ACC112 (cell line): Measurements from ENCODE around the gene ARHGEF7.
A peak's percentile ranks its signal among the peaks of the same experiment; 100 is the strongest.

Experiments used
- H2AFZ ChIP-seq: fragments of 200-600 bp; sonication (generic); one replicate; pipeline ENCODE4 v1.6.0; 2017; ENCODE audit warnings: antibody characterized with exemption, low read length; ENCODE audit not compliant: unreplicated experiment
- H3K27ac ChIP-seq: fragments of 200-600 bp; sonication (generic); 2 replicates; pipeline ENCODE4 v1.5.1; 2014; ENCODE audit warnings: low read depth, mild to moderate bottlenecking, antibody characterized with exemption, low read length, moderate library complexity
- H3K27me3 ChIP-seq: fragments of 200-600 bp; sonication (generic); 2 replicates; pipeline ENCODE4 v1.6.1; 2014; ENCODE audit warnings: mild to moderate bottlenecking, antibody characterized with exemption, low read length, moderate library complexity, mixed read lengths; ENCODE audit not compliant: insufficient read depth
- H3K36me3 ChIP-seq: fragments of 200-600 bp; sonication (generic); 2 replicates; pipeline ENCODE4 v1.6.1; 2016; ENCODE audit warnings: mild to moderate bottlenecking, antibody characterized with exemption, low read length, moderate library complexity, mixed read lengths; ENCODE audit not compliant: insufficient read depth
- H3K4me1 ChIP-seq: fragments of 200-600 bp; sonication (generic); one replicate; pipeline ENCODE4 v1.6.1; 2016; ENCODE audit warnings: low read length, mixed read lengths; ENCODE audit not compliant: insufficient read depth, unreplicated experiment, control insufficient read depth
- H3K4me3 ChIP-seq: fragments of 200-600 bp; sonication (generic); 2 replicates; pipeline ENCODE4 v1.5.1; 2014; ENCODE audit warnings: mild to moderate bottlenecking, low read depth, low read length
- H3K79me2 ChIP-seq: fragments of 200-600 bp; sonication (generic); one replicate; pipeline ENCODE4 v1.6.0; 2016; ENCODE audit warnings: low read length; ENCODE audit not compliant: control insufficient read depth, unreplicated experiment, insufficient read depth

ARHGEF7 gene

GRCh38 chr13:111265006-111265700 lies 150.0 kb downstream of the ARHGEF7 start:
- H3K27ac ChIP-seq: no peak overlapping the region
- peaks cover 5% of the 10 kb centered on the region for H3K4me1 ChIP-seq
- no peaks in the 10 kb centered on the region for H3K27me3 ChIP-seq
- H2AFZ ChIP-seq: no peak overlapping the region
- H3K79me2 ChIP-seq: no peaks in the 10 kb centered on the region
- no peak overlapping the region for H3K4me3 ChIP-seq
- H3K36me3 ChIP-seq: peaks cover 4% of the 10 kb centered on the region

DNA sequence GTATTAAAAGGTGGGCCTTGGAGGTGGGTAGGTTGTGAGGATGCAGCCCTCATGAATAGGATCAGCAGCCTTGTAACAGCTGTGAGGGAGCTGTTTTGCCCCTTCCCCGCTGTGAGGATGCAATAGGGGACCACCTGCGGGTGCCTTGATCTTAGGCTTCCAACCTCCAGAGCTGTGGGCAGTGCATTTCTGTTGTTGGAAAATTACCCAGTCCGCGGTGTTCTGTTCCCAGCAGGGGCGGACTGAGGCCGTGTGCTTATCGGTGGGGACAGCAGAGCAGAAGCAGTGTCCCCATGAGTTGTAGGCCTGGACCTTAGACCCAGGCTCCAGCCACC lies 150.6 kb downstream of the ARHGEF7 start:
- no peak overlapping the region for H2AFZ ChIP-seq
- peaks cover 11% of the 10 kb centered on the region for H3K4me1 ChIP-seq
- H3K79me2 ChIP-seq: no peaks in the 10 kb centered on the region
- peaks cover 4% of the 10 kb centered on the region; the same call in 1 of the 2 replicates for H3K36me3 ChIP-seq
- H3K4me3 ChIP-seq: no peak overlapping the region
- no peaks in the 10 kb centered on the region for H3K27me3 ChIP-seq
- H3K27ac ChIP-seq: no peak overlapping the region

DNA sequence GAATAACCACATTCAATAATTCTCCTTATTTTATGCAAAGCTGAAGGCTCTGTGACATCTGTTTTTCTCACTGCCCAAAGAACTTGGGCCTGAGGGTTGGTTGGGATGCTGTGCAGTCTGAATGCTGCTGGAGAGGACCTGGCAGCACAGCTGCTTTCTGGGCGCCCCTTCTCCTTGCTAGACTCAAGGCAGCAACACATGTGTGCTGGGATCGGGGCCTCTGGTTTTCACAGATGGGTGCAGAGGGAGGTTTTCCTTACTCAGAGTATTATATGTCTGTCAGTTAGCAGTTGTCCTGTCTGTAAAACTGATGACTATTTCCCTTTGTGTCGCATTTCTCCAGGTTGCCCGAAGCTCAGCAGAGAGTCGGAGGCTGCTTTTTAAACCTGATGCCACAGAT lies 152.1 kb downstream of the ARHGEF7 start:
- no peak overlapping the region for H3K27ac ChIP-seq
- peaks cover 14% of the 10 kb centered on the region for H3K4me1 ChIP-seq
- H3K79me2 ChIP-seq: no peaks in the 10 kb centered on the region
- no peak overlapping the region for H2AFZ ChIP-seq
- H3K27me3 ChIP-seq: no peaks in the 10 kb centered on the region
- H3K36me3 ChIP-seq: peaks cover 4% of the 10 kb centered on the region; the same call in 1 of the 2 replicates
- no peak overlapping the region for H3K4me3 ChIP-seq

GRCh38 chr13:111267784-111268183 lies 152.7 kb downstream of the ARHGEF7 start:
- Histone ChIP-seq H2AFZ (no peak overlapping the region), H3K36me3 (peaks cover 4% of the 10 kb centered on the region; the same call in 1 of the 2 replicates), H3K27ac (no peak overlapping the region), H3K79me2 (no peaks in the 10 kb centered on the region), H3K4me1 (peaks cover 14% of the 10 kb centered on the region), H3K27me3 (no peaks in the 10 kb centered on the region), H3K4me3 (no peak overlapping the region)

DNA sequence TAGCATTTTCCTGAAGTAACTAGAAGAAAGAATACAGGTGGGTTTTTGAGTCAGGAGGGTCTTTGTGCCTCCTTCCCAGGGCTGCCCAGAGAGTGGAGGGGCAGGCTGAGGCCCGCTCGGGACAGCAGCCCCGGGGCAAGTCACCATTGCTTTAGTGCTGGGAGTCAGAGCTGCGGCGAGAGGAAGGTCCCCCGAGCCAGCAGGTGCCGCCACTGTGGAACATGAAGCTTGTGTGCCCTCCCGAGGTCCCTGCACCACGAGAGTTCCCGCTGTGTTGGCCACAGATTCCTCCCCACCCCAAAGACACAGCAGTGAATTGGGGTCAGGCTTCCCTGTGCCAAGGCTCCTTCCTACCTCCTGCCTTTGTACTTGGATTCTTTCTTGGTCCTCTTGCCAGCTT lies 154.4 kb downstream of the ARHGEF7 start:
- no peak overlapping the region for H3K27ac ChIP-seq
- H3K79me2 ChIP-seq: no peaks in the 10 kb centered on the region
- H2AFZ ChIP-seq: no peak overlapping the region
- H3K4me1 ChIP-seq: peaks cover 14% of the 10 kb centered on the region
- no peaks in the 10 kb centered on the region for H3K27me3 ChIP-seq
- peak overlapping the region; percentile 63; the same call in 1 of the 2 replicates for H3K4me3 ChIP-seq
- H3K36me3 ChIP-seq: peaks cover 4% of the 10 kb centered on the region; the same call in 1 of the 2 replicates

DNA sequence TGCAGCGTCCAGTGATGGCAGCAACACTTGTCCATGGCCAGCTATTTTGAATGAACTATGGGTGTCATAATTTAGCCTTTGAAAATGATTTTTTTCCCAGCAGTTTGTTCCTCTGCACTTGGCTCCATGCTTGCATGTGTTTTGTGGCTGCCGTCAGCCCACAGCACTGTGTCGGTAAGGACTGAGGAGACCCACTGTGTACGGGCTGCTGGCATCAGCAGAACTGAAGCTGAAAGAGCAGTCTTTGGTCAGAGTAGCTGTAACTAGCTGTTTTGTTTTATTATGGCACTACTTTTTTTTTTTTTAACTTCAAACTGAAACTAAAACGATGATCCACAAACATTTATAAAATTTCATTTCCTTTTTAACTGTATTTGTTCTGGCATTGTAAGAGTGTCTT lies 155.0 kb downstream of the ARHGEF7 start:
- Histone ChIP-seq H3K79me2 (no peaks in the 10 kb centered on the region), H3K4me1 (peaks cover 14% of the 10 kb centered on the region), H3K27me3 (no peaks in the 10 kb centered on the region), H2AFZ (no peak overlapping the region), H3K27ac (peak overlapping the region; percentile 71), H3K36me3 (peaks cover 4% of the 10 kb centered on the region), H3K4me3 (peak overlapping the region; percentile 63)

DNA sequence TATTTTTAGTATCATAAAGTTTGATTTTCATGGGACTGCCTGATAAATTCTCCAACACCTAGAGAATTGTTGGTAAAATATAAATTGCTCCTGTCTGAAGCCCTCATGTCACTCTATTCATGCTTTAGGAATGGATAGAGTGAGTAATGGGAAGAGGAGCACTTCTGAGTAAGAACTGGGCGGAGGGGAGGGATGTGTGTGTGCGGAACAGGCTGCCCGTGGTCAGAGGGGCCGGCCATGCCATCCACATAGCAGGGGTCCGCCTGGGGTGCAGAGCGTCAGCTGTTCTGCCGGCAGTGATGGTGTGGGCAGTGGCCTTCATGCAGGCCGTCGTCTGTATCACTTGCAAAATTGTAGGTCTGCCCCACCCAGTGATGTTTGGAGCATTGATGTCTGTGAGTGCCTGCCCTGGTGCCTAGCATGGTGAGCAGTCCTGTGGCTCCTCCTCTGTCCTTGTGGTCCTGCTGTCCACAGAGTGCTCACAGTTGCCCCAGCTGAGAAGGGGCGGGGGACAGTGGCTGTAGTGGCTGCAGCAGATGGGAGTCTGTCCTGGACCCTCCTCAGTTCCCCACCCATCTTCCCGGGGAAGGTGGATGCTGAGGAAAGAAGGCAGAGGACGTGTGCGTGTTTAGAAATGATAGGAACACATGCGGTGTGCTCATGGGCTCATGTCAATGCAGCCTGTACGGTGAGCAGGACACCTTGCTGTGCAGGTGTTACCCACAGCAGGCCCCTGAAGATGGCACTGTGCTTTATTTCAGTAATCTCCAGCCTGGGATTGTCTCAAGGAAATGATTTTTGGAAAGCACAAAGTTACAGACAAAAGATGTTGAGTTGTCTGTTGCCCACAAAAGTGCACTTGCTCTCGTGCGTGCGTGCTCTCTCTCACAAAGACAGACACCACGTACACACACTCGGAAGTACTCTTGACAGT lies 155.9 kb downstream of the ARHGEF7 start:
- H3K4me1 ChIP-seq: peaks cover 14% of the 10 kb centered on the region

DNA sequence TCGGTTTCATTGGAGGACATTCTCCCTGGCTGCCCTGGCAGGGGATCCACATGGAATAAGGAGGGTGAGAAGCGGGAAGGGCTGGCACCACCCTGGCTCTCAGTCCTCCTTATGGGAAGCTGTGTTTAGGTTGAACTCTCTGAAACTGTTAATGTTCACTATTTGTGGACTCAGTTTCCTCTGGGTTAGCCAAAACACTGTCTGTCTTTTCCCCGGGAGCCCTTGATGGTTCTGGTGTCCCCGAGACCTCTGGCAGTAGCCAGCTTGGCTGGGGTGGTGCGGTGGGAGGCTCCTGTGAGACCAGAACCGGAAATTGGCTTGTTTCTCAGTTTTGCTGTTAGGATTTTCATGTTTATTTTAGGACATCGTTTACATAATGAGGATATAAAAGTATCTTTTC lies 157.0 kb downstream of the ARHGEF7 start:
- no peak overlapping the region for H2AFZ ChIP-seq
- peaks cover 14% of the 10 kb centered on the region for H3K4me1 ChIP-seq
- peaks cover 17% of the 10 kb centered on the region for H3K36me3 ChIP-seq
- H3K79me2 ChIP-seq: no peaks in the 10 kb centered on the region
- H3K27ac ChIP-seq: no peak overlapping the region
- H3K4me3 ChIP-seq: no peak overlapping the region
- H3K27me3 ChIP-seq: no peaks in the 10 kb centered on the region

More for the DNA sequence above, 155.9 kb downstream of the ARHGEF7 start:
- peaks cover 12% of the 10 kb centered on the region for H3K36me3 ChIP-seq
- peak overlapping the region; percentile 71 for H3K27ac ChIP-seq
- no peaks in the 10 kb centered on the region for H3K79me2 ChIP-seq
- no peak overlapping the region for H2AFZ ChIP-seq
- no peaks in the 10 kb centered on the region for H3K27me3 ChIP-seq
- peak overlapping the region; percentile 63; the same call in 1 of the 2 replicates for H3K4me3 ChIP-seq

DNA sequence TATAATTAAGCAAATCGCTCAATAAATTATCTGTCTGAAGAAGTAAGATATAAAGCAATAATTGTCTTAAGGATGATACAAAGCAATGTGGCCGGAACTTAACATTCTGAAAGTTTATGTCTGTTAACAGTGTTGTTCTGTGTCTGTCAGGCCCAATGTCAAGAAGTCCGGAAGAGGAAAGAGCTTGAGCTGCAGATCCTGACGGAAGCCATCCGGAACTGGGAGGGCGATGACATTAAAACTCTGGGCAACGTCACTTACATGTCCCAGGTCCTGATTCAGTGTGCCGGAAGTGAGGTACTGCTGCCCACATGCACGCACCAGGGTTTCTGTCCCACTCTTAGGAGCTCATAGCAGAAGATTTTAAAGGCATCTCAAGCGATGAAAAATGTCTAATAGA lies 160.3 kb downstream of the ARHGEF7 start:
- Histone ChIP-seq H3K4me3 (no peak overlapping the region), H3K36me3 (peaks cover 17% of the 10 kb centered on the region), H3K27ac (no peak overlapping the region), H2AFZ (no peak overlapping the region), H3K27me3 (no peaks in the 10 kb centered on the region), H3K79me2 (no peaks in the 10 kb centered on the region), H3K4me1 (peaks cover 11% of the 10 kb centered on the region)

- H2AFZ ChIP-seq: no peak overlapping the region
- peaks cover 12% of the 10 kb centered on the region for H3K4me1 ChIP-seq
- no peaks in the 10 kb centered on the region for H3K79me2 ChIP-seq
- H3K4me3 ChIP-seq: no peak overlapping the region
- H3K36me3 ChIP-seq: peaks cover 17% of the 10 kb centered on the region
- no peaks in the 10 kb centered on the region for H3K27me3 ChIP-seq
- no peak overlapping the region for H3K27ac ChIP-seq
Measured at GRCh38 chr13:111275995-111276618, 161.0 kb downstream of the ARHGEF7 start.
